ENCODE measurements around the gene MGRN1. TPM values are rescaled to one million over a fixed set of nuclear protein-coding genes. Genes with fewer than 3 reads are reported as not detected.

MGRN1 gene
- total and polyA plus RNA-seq, 2 donors (not counting 1 experiment from before 2014, with no cell fraction given), result 5.4 to 26.1 TPM

DNA sequence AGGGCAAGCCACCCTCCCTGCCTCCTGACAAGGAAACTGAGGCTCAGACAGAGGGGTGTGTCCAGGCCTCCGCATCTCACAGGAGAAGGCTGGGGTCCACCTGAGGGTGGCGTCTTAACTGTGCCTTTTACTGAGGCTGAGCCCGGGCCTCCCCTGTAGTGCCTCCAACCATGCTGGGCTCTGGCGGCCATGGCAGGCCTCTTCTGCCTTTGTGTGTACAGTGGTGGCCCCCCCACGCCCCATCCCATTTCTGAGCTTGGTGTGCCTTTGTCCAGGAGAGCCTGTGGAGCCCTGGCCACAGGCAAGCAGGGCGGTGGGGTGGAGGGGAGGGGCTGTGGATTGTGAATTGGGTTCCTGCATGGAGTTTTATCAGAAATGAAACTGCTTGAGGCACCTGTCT, 31.2 kb downstream of the MGRN1 start:
- no peak overlapping the region for H3K9ac ChIP-seq (ENCODE audit: insufficient read depth, low read length)
- H3K27ac ChIP-seq (ENCODE audit: insufficient read depth, low read length), result no peak overlapping the region
- peaks cover 19% of the 10 kb centered on the region for H3K36me3 ChIP-seq (ENCODE audit: control insufficient read depth, insufficient read depth, low read length)
- no peaks in the 10 kb centered on the region for H3K79me2 ChIP-seq (ENCODE audit: control insufficient read depth, insufficient read depth, low read length)
- DNase-seq (ENCODE audit: low read depth in 2 of 2), result no peak
- H4K20me1 ChIP-seq (ENCODE audit: control insufficient read depth, extremely low read depth, insufficient read depth, low read length), result no peaks in the 10 kb centered on the region
- H3K4me2 ChIP-seq (ENCODE audit: extremely low read depth, insufficient read depth, low read length), result no peak overlapping the region
- no peak overlapping the region for H3K4me3 ChIP-seq (replicated peaks in 1 of 4; ENCODE audit: control extremely low read depth in 1 of 4, insufficient read depth in 1 of 4, low read depth in 3 of 4, low read length in 4 of 4)
- H3K4me1 ChIP-seq (ENCODE audit: control insufficient read depth, extremely low read depth, insufficient read depth, low read length), result peaks cover 5% of the 10 kb centered on the region
- H3K27me3 ChIP-seq (ENCODE audit: control insufficient read depth, insufficient read depth, low read length), result no peaks in the 10 kb centered on the region
- no peak overlapping the region for H2AFZ ChIP-seq (ENCODE audit: low read length)
- TF ChIP-seq, protein P1, sequence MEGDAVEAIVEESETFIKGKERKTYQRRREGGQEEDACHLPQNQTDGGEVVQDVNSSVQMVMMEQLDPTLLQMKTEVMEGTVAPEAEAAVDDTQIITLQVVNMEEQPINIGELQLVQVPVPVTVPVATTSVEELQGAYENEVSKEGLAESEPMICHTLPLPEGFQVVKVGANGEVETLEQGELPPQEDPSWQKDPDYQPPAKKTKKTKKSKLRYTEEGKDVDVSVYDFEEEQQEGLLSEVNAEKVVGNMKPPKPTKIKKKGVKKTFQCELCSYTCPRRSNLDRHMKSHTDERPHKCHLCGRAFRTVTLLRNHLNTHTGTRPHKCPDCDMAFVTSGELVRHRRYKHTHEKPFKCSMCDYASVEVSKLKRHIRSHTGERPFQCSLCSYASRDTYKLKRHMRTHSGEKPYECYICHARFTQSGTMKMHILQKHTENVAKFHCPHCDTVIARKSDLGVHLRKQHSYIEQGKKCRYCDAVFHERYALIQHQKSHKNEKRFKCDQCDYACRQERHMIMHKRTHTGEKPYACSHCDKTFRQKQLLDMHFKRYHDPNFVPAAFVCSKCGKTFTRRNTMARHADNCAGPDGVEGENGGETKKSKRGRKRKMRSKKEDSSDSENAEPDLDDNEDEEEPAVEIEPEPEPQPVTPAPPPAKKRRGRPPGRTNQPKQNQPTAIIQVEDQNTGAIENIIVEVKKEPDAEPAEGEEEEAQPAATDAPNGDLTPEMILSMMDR (conservative IDR thresholded peaks at IDR 0.05 in 1 of 2, IDR thresholded peaks at IDR 0.05 in 1 of 2; ENCODE audit: low read depth in 1 of 2, low read length in 2 of 2), result no peak
- TF ChIP-seq EZH2 (IDR thresholded peaks at IDR 0.05; ENCODE audit: low read length, missing control alignments), result no peak
- H3K9me3 ChIP-seq (ENCODE audit: control insufficient read depth, insufficient read depth, low read depth, low read length), result no peaks in the 10 kb centered on the region

DNA sequence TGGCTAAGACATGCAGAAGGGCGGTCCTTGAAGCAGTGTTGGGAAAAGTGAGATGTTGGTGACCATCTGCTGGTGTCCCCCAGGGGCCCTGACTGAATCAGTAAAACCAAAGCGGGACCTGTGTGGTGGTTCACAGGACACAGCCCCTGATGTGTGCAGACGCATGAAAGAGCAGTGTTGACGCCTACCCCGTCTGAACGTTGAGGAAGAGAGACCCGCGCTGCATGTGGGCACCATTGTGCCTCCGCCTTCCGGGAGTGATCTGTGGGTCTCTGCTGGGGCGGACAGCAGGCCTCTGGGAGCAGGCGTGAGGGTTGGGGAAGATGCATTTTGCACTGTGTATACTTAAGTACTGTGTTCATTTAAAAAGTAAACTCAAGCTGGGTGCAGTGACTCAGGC, 31.6 kb downstream of the MGRN1 start:
- Histone ChIP-seq H3K4me2 (ENCODE audit: extremely low read depth, insufficient read depth, low read length) (no peak overlapping the region), H3K9ac (ENCODE audit: insufficient read depth, low read length) (no peak overlapping the region), H3K4me1 (ENCODE audit: control insufficient read depth, extremely low read depth, insufficient read depth, low read length) (peaks cover 5% of the 10 kb centered on the region), H3K4me3 (replicated peaks in 1 of 4; ENCODE audit: control extremely low read depth in 1 of 4, insufficient read depth in 1 of 4, low read depth in 3 of 4, low read length in 4 of 4) (no peak overlapping the region), H2AFZ (ENCODE audit: low read length) (no peak overlapping the region), H3K9me3 (ENCODE audit: control insufficient read depth, insufficient read depth, low read depth, low read length) (no peaks in the 10 kb centered on the region), H3K79me2 (ENCODE audit: control insufficient read depth, insufficient read depth, low read length) (no peaks in the 10 kb centered on the region), H3K27ac (ENCODE audit: insufficient read depth, low read length) (no peak overlapping the region), H3K27me3 (ENCODE audit: control insufficient read depth, insufficient read depth, low read length) (no peaks in the 10 kb centered on the region), H4K20me1 (ENCODE audit: control insufficient read depth, extremely low read depth, insufficient read depth, low read length) (no peaks in the 10 kb centered on the region), H3K36me3 (ENCODE audit: control insufficient read depth, insufficient read depth, low read length) (peaks cover 19% of the 10 kb centered on the region)
- no peak for DNase-seq (ENCODE audit: low read depth in 2 of 2)
- TF ChIP-seq, protein P1 (conservative IDR thresholded peaks at IDR 0.05 in 1 of 2, IDR thresholded peaks at IDR 0.05 in 1 of 2; ENCODE audit: low read depth in 1 of 2, low read length in 2 of 2), result no peak
- no peak for TF ChIP-seq EZH2 (IDR thresholded peaks at IDR 0.05; ENCODE audit: low read length, missing control alignments)

DNA sequence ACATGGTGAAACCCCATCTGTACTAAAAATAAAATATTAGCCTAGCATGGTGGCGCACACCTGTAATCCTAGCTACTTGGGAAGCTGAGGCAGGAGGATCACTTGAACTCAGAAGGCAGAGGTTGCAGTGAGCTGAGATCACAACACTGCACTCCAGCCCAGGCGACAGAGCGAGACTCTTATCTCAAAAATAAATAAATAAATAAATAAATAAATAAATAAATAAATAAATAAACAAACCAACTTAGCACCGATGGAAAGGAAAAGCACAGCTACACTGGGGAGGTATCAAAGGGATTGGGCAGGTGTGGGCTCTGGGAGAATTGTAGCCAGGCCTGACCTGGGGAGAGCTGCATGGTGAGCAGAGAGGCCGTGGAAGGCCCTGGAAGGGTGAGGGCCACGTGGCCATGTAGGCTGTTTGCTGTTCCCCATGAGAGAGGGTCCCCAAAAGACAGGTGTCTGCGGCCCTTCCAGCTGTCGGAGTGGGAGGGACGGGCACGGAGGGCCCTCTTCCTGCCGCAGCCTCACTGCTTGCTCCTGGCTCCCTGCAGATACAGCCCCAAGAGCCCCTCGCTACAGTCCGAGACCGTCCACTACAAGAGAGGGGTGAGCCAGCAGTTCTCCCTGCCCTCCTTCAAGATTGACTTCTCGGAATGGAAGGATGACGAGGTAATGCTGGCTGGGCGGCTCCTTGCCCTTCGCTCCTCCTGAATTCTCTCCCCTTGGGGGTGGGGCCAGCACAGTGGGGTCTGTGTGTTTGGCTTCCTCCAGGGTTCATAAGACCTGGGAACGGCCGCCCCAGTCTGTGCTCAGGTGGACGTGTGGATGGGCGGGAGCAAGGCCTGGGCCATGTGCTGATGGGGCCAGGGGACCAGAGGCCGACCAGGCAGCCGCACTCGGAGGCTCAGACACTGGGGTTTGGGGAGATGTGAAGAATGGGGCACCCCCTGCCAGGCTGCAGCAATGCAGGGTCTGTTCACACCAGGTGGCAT, 32.4 kb downstream of the MGRN1 start:
- no peak overlapping the region for H3K4me2 ChIP-seq (ENCODE audit: extremely low read depth, insufficient read depth, low read length)
- peaks cover 5% of the 10 kb centered on the region for H3K4me1 ChIP-seq (ENCODE audit: control insufficient read depth, extremely low read depth, insufficient read depth, low read length)
- no peaks in the 10 kb centered on the region for H4K20me1 ChIP-seq (ENCODE audit: control insufficient read depth, extremely low read depth, insufficient read depth, low read length)
- no peak for DNase-seq (ENCODE audit: low read depth in 2 of 2)
- peaks cover 16% of the 10 kb centered on the region for H3K36me3 ChIP-seq (ENCODE audit: control insufficient read depth, insufficient read depth, low read length)
- H2AFZ ChIP-seq (ENCODE audit: low read length), result no peak overlapping the region
- no peak overlapping the region for H3K4me3 ChIP-seq (replicated peaks in 1 of 4; ENCODE audit: control extremely low read depth in 1 of 4, insufficient read depth in 1 of 4, low read depth in 3 of 4, low read length in 4 of 4)
- H3K27me3 ChIP-seq (ENCODE audit: control insufficient read depth, insufficient read depth, low read length), result no peaks in the 10 kb centered on the region
- H3K27ac ChIP-seq (ENCODE audit: insufficient read depth, low read length), result no peak overlapping the region
- no peak overlapping the region for H3K9ac ChIP-seq (ENCODE audit: insufficient read depth, low read length)
- TF ChIP-seq, protein P1 (conservative IDR thresholded peaks at IDR 0.05 in 1 of 2, IDR thresholded peaks at IDR 0.05 in 1 of 2; ENCODE audit: low read depth in 1 of 2, low read length in 2 of 2), result no peak
- no peak for TF ChIP-seq EZH2 (IDR thresholded peaks at IDR 0.05; ENCODE audit: low read length, missing control alignments)
- H3K9me3 ChIP-seq (ENCODE audit: control insufficient read depth, insufficient read depth, low read depth, low read length), result no peaks in the 10 kb centered on the region
- H3K79me2 ChIP-seq (ENCODE audit: control insufficient read depth, insufficient read depth, low read length), result no peaks in the 10 kb centered on the region

Data from fibroblast of lung (primary cell).